ENCODE measurements around the gene TMEM150B. TPM values are rescaled to one million over a fixed set of nuclear protein-coding genes. Genes with fewer than 3 reads are reported as not detected.

Gene TMEM150B
- total and polyA plus RNA-seq, 9 of the 15 experiments (the other 6 are each of a cell fraction or from before 2014, with no cell fraction given), result 0.47 to 1.3 (median 0.74) TPM; not detected in 2

DNA sequence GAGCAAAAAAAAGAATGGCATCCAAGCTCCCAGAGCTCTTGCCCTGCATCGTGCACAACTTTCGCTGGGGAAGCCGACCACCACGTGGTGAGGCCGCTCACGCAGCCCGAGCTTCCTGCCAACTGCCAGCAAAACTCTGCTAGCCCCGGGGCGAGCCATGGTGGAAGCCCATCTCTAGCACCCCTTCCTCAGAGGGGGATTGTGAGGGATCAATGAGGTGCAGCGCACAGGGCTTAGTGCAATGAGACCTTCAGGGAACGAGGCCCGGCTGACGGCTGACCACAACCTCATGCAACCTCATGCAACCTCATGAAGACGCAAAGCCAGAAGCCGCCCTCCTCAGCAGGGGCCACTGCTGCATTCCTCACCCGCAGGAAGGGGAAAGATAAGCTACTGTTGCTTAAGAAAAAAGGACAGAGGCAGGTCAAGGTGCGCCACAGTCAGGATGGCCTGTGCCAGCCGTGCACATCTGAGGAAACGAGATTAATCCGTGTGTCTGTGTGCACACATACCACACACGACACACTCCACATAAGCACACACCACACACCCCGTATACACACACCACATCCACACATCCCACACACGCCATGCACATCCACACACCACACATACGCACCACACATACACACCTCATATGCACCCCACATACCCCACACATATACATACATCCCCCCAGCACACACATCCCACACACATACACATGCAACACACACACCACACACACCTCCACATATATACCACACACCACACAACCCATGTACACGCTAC lies 54.8 kb downstream of the TMEM150B start (continued):
- TF ChIP-seq DIDO1 (tag; IDR thresholded peaks at IDR 0.05; ENCODE audit: low read depth), result no peak
- TF ChIP-seq ZNF408 (CRISPR knock-in tag; IDR thresholded peaks at IDR 0.05; ENCODE audit: low read depth), result no peak
- TF ChIP-seq EP300 (IDR thresholded peaks at IDR 0.05; ENCODE audit: low read length), result peak; percentile 70
- peak; percentile 49; the same call in 1 of the 2 replicates for TF ChIP-seq ZSCAN32 (CRISPR knock-in tag; IDR thresholded peaks at IDR 0.05)

DNA sequence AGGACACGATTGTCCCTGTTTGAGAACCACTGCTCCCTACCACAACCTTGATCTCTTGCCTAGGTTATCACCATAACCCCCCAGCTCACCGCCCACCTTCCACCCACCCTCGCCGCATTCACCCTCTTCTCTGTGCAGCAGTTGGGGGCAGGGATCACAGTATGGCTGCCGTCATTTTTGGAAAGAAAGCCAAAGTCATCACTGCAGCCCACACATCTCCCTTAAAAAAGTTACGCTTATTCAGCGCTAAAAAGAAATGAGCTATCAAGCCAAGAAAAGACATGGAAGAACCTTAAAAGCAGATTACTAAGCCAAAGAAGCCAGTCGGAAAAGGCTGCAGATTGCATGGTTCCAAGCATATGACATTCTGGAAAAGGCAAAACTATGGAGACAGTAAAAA lies 55.8 kb downstream of the TMEM150B start:
- no peaks in the 10 kb centered on the region for H3K27me3 ChIP-seq (ENCODE audit: control insufficient read depth in 2 of 2, insufficient read depth in 2 of 2, low read length in 2 of 2)
- H3K9me3 ChIP-seq (replicated peaks; ENCODE audit: control insufficient read depth, insufficient read depth, low read depth, low read length), result peaks cover 3% of the 10 kb centered on the region; the same call in 1 of the 2 replicates
- POLR2A ChIA-PET, result interaction anchor here (0.8 to 2.5 kb wide), 2 partner anchors 9 to 70 kb away, joined by 4 to 18 read pairs; partner anchors contain the start of genes KMT5C and PPP6R1
- H3K9ac ChIP-seq (ENCODE audit: insufficient read depth in 1 of 2, low read depth in 2 of 2, low read length in 2 of 2), result no peak overlapping the region
- FAIRE-seq, result no peak
- WGBS (ENCODE audit: insufficient coverage, low coverage, missing lambda C conversion rate), result 81% methylated on average over 8 of the region's 8 CpGs
- no peak overlapping the region for H3K4me2 ChIP-seq (ENCODE audit: insufficient read depth, low read length)
- TF ChIP-seq ZNF316 (IDR thresholded peaks at IDR 0.05) (peak; percentile 71), EGR1 (conservative IDR thresholded peaks at IDR 0.05) (peak; percentile 66), ZNF436 (CRISPR knock-in tag; IDR thresholded peaks at IDR 0.05) (no peak), C11orf30 (IDR thresholded peaks at IDR 0.05; ENCODE audit: low read depth) (peak; percentile 55; the same call in 1 of the 2 replicates), L3MBTL2 (IDR thresholded peaks at IDR 0.05) (no peak)
- CTCF ChIA-PET (ENCODE audit: low intra/inter-chr PET ratio), result no interaction called here
- no peak for ATAC-seq
- H4K20me1 ChIP-seq (replicated peaks; ENCODE audit: control insufficient read depth, insufficient read depth, low read length), result no peaks in the 10 kb centered on the region
- in situ Hi-C loops (cut with MboI), result no loop called here
- H3K4me1 ChIP-seq (replicated peaks in 1 of 2; ENCODE audit: control insufficient read depth in 2 of 2, insufficient read depth in 2 of 2, low read length in 2 of 2), result peaks cover 10 to 25% of the 10 kb centered on the region in 2 experiments; a peak in 4 of 5 replicates
- H3K4me3 ChIP-seq, result no peak overlapping the region
- peaks cover 33% of the 10 kb centered on the region; the same call in 2 of the 3 replicates for H3K36me3 ChIP-seq (ENCODE audit: control insufficient read depth, insufficient read depth, low read length)
- H2AFZ ChIP-seq (ENCODE audit: low read depth, low read length), result no peak overlapping the region
- no peaks in the 10 kb centered on the region for H3K9me1 ChIP-seq (ENCODE audit: control insufficient read depth, insufficient read depth, low read length)
- 0 out of 3 replicates have a peak, but pooled peaks cover 4% of the 10 kb centered on the region for H3K79me2 ChIP-seq (ENCODE audit: control insufficient read depth, insufficient read depth, low read length)
- no peak overlapping the region for H3K27ac ChIP-seq (ENCODE audit: extremely low read depth, low read depth, low read length)
- intact Hi-C loops (cut with micrococcal nuclease), result no loop called here
- DNase-seq (ENCODE audit: extremely low read depth in 1 of 4, low spot score in 3 of 4), result no peak
- BruUV-seq (replicated peaks), result no TSS peak

Measured in K562 (cell line).